ENCODE data around the gene PDIA2. TPM values are rescaled to one million over a fixed set of nuclear protein-coding genes. Genes with fewer than 3 reads are reported as not detected.
"Not testable (repeated sequence)": the region's sequence is repeated elsewhere in the genome, so short reads cannot be mapped to it uniquely, and the experiment has no call there.

PDIA2 gene
- total RNA-seq, 1 donor from 2014 or later: 0.92 TPM

DNA sequence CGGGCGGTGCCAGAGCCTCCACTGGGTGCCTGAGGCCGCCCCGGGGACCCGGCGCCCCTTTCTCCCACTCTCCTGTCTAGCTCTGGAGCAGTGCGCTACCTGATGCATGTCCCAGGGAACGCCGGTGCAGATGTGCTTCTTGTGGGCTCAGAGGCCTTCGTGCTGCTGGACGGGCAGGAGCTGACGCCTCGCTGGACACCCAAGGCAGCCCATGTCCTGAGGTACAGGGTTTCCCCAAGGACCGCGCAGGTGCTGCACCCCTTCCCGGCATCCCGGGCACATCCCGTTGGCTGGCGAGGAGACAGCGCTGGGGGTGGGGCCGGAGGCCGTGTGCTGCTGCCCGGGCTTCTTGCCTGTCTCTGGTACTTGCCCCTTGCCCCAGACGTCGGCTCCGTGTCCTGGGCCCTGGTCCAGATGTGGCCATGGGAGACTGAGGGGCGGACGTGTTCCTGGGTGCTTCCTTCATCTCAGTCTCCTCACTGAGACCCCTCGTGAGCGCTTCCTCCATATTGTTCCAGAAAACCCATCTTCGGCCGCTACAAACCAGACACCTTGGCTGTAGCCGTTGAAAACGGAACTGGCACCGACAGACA is 19.7 kb upstream of the PDIA2 start:
- no peak for DNase-seq (ENCODE audit: low read depth, low spot score)

DNA sequence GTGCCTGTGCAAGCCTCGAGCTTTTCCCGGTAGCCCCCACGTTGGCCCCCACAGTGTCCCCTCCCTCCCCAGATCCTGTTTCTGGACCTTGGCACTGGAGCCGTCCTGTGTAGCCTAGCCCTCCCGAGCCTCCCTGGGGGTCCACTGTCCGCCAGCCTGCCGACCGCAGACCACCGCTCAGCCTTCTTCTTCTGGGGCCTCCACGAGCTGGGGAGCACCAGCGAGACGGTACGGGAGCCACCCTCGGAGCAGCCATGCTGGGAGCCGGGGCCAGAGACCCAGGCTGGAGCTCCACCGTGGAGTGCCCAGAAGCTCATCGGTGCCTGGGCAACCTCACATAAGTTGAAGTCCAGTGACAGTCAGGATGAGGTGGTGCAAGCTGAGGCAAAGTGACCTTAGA is 19.0 kb upstream of the PDIA2 start:
- no peak for DNase-seq (ENCODE audit: low read depth, low spot score)

DNA sequence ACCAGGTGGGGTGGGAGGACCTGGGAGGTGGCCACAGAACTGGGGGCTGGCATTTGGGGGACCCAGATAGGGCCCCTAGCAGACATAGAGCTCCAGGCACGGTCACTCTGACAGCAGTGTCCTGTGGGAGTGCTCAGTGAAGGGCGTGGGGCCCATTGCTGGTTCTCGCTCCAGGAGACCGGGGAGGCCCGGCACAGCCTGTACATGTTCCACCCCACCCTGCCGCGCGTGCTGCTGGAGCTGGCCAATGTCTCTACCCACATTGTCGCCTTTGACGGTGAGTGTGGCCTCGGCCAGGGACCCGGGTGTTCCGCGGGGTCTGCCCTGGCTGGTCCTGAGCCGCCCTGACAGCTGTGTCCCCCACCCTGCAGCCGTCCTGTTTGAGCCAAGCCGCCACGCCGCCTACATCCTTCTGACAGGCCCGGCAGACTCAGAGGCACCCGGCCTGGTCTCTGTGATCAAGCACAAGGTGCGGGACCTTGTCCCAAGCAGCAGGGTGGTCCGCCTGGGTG is 18.5 kb upstream of the PDIA2 start:
- no peak for DNase-seq (ENCODE audit: low read depth, low spot score)

DNA sequence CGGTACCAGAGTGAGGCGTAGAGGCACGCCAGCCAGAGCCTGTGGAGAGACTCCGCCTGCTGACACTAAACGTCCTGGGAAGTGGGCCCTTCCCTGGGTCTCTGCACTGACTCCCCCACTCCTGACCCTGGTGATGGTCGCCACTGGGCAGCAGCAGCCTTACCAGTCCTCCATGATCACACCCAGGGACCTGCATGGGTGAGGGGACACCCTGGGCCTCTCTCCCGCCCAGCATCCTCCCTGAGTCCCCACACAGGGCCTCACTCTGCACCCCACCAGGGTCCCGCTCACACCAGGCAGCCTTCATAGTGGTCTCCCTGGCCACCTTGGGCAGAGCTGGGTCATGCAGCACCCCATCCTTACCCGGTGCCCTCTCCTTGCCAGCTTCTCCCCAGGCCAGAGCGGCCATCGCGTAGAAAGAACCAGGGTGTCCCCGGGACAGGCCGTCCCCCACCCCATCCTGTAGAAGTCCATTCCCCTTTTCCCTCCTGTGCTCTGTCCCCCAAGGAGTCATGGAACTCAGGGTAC is 17.9 kb upstream of the PDIA2 start:
- DNase-seq (ENCODE audit: low read depth, low spot score): no peak

DNA sequence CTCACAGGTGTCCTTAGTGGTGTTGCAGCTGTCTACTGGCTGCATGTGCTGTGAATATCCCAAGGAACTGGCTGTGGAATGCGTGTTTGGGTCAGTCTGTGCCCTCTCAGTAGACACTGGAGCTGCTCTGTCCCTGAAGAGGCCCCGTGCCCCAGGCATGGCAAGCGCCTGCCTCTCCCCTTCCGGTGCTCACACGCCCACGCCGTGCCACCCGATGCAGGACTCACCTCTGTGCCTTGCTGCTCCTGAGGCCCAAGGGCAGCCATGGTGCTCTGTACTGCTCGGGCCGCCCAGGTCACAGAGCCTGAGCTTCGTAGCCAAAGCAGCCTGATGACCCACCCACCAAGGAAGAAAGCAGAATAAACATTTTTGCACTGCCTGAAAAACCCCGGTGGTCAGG is 17.3 kb upstream of the PDIA2 start:
- no peak for DNase-seq (ENCODE audit: low read depth, low spot score)

DNA sequence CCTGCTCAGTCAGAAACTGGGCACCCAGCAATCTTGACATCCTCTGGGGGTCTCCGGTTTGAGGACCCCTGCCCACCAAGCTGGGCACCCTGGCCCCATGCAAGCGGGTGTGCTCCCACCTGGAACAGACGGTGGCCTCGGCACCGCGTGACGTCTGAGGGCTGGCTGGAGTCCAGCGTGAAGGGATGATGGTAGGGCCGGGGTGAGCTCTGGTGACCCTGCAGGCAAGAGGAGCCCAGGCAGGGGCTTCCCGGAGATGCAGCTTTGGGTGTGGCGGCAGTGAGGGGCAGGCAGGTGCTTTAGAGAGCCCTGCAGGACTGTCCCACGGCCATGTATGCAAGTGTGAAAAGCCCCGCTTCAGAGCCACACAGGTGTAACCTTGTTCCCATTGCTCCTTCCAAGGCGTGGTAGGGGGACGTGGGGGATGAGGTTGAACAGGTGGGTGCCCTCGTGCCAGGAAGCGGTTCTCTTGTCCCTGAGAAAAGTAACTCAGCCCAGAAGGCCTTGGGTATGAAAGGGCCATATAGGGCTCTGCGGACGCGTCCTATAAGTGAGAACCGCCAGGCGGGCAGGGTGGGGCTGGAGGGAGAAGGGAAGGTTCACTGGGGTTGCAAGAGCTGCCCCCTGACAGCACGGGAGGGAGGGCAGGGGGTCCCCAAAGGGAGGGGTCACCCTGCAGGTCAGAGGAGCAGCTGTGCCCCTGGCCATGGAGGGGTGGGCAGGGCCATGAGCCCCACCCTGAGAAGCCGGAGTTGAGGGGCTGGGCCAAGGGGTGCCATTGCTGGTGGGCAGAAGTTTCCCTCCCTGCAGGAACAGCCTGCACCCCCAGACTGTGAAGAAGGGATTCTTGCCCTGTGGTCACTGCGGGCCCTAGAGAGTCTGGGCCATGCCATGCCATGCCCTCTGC is 16.5 kb upstream of the PDIA2 start:
- DNase-seq (ENCODE audit: low read depth, low spot score): no peak

DNA sequence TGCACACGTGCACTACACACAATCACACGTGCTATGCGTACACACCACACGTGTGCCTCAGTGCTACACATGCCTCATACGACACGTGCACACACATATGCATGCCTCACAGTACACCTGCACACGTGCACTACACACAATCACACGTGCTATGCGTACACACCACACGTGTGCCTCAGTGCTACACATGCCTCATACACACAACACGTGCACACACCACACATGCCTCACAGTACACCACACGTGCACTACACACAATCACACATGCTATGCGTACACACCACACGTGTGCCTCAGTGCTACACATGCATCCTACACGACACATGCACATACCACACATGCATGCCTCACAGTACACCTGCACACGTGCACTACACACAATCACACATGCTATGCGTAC is 15.4 kb upstream of the PDIA2 start:
- DNase-seq (ENCODE audit: low read depth, low spot score): not testable (repeated sequence)

DNA sequence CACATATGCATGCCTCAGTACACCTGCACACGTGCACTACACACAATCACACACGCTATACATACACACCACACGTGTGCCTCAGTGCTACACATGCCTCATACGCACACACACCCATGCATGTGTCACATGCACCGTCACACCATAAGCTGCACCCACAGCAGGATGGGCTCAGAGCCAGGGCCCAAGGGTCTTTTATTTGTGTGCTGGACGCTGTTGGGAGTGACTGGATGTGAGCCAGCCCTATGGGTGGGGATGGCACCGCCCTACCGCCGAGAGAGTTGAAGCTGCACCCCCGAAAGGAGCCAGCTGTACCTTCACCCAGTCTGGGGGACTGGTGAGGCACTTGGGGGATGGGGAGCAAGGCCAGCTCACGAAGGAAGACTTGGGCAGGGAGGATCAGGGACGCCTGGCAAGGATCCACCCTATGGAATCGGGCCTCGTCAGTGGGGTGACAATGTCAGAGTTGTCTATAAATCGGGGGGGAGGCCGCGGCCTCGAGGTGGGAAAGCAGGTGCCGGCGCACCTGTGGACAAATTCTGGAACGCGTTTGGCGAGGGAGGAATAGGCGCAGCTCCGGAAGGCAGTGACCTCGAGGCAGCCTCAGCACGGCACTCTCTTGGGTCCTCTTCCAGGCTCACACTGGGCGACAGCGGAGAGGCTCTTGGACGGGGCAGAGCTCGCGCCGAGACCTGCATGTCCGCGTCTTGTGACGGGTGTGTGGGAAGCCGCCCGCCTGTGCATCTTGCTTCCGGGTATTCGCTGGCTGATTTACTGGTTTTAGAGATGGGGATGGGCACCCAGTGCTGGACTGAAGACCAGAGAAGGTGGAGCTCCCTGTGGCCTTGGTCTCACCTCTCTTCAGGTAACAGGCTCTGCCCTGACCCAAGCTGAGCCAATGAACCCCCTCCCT is 14.6 kb upstream of the PDIA2 start:
- no peak for DNase-seq (ENCODE audit: low read depth, low spot score)

DNA sequence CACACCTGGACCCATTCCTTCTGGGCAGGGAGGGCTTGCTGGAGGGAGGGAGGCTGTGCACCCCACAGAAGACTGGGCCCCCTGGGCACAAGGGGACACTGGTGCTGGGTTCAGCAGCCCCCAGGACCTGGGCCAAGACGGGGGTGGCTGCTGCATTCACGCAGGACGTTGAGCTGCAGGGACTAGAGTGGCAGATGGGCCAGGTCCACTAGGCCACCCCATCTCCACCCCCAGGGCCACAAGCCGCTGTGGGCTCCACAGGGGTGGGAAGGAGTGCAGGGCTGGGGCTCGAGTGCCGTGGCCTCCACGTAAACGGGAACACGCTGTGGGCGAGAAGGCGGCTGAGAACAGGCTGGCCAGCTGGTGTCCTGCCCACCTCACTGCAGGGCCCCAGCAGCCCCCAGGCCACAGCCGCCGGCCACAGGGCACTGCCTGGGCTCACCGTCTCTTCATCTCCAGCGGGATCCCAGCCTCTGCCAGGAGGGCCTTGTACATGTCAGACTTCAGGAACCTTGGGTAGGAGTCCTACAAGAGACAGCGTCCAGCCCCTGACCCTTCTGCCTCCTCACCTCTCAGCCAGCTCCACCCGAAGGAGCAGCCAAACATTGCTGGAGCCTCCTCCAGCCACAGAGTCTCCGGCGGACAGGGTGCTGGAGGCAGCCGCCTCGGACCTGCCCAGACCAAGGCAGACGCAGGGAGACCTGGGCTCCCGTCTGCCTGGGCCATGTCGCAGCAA is 13.7 kb upstream of the PDIA2 start:
- no peak for DNase-seq (ENCODE audit: low read depth, low spot score)

DNA sequence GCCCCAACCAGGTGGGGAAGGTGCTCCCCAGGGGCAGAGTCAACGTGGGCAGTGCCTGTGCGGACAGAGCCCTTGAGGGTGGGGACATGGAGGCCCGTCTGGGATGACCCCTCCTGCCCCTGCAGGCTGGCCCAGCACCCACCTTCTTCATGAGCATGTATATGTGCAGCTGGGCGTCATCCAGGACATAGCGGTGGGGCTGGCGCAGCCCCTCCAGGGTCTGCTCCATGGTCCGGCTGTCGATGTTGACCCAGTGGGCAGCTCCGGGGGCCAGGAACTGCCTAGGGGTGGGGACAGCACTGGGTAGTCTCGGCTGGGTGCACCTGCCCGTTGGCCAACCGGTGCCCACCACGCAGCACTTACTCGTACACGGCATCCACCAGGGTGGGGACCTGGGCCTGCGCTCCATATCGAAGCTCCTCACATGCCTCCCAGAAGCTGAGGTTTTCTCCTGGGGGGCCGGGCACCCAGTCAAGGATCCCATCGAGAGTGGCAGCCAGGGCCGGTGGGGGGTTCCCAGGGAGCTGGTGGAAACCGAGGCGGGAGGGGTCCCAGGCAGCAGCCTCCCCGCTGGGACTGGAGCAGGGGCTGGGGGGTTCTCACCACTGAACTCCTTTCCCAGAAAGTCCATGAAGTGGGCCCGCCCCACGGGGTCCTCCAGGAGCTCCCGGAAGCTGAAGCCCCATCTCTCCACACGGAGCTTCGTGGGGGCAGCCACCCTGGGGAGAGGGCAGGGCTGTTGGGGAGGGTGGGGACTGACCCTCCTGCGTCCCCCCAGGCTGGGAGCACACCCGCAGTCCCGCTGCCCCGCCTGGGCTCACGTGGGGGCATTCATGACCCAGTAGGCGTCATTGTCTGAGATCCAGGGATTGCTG is 12.3 kb upstream of the PDIA2 start:
- no peak for DNase-seq (ENCODE audit: low read depth, low spot score)

DNA sequence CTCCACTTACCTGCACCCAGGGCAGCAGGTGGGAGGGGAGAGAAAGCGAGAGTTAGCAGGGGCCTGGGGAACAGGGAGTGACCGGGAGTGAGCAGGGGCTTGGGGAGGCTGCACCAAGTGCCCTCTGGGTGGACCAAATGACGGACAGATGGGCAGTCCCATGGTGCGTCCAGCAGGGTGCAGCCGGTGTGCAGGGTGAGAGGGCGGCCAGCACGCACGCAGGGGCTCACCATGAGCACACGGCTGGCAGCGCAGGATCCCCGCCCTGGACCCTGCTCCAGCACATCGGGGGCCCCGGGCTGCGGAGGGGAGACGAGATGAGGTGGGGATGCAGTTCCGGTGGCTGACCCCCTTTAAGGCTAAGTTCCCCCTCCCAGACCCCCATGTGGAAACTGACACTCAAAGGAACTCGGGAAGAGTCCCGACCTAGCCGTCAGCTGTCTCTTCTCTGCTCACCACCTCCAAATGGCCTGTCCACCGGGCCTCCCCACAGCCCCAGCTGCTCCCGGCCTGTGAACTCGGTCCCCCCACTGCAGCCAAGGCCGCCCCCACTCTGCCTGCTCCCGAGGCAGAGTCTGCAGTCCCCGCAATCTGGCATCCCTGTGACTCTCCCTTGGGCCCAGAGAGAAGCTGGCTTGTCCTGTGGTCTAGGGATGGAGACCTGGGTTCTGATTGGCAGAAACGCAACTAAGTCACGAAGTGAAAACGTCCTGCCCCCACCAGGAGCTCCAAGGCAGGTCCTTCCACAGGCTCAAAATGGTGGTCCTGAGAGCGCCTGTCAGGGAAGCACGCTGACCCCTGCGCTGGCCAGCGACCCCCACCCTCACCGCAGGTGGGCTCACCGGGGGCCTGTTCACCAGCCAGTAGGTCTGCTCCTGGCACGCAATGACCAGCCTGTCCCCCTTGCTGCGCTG is 10.1 kb upstream of the PDIA2 start:
- DNase-seq (ENCODE audit: low read depth, low spot score): no peak

DNA sequence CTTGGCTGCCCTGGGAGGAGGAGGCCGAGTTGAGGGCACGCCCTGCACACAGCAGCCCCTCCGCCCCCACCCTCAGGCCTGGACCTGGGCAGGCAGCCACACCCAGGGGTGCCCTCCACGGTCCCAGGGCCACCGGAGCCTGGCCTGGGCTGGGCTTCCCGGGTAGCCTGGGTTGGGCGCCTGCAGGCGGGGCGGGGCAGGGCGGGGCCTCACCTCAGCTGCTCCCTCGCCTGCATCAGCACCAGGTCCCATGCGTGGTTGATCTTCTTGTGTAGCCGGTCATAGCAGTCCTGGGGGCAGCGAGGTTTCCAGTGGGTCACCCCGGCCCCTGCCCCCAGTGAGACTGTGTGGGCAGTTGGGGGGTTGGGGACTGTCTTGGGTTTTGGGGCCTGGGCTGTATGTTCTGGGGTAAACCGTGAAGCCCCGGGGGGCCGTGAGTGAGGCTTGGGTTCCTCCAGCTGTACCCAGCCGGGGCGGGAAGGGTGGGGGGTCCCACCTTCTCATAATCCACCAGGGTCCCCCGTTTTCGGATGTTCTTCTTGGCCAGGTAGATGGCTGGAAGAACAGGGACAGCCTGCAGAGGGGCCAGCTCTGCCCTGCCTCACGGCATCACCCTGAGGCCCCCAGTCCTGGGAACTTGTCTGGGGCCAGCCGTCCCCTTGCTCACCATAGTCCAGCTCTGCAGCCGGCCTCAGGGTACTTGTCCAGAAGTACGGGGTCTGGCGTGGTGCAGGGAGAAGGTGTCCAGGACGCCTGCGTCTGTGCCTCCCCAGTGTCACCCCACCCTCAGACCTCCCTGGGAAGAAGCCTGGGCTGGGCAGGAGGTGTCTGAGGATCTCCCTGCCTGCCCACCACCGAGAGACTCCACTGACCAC is 9.2 kb upstream of the PDIA2 start:
- no peak for DNase-seq (ENCODE audit: low read depth, low spot score)

DNA sequence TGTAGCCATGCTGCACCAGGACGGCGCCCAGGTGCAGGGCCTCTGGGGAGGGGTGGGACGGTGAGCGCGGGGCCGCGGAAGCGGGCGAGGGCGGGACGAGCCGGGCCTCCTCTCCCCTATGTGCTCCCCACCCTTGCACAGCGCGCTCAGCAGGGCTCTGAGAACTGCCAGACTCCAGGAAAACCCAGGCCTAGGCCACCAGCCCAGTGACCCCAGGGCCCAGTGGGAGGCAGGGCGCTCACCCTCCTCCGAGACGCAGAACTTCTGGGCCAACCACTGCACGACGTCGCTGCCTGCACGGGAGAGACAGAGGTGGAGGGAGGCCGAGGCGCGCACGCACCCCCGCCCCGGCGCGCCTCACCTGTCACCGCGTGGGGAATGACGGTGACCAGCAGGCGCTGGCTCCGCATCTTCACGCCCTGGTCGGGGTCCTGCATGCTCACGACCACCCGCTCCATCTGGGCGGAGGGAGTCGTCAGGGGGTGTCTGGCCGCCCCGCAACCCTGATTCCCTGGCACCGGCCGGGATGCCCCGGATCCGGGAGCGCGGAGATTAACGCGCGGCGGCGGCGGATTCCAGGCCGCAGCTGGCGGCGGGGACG is 7.8 kb upstream of the PDIA2 start:
- no peak for DNase-seq (ENCODE audit: low read depth, low spot score)

DNA sequence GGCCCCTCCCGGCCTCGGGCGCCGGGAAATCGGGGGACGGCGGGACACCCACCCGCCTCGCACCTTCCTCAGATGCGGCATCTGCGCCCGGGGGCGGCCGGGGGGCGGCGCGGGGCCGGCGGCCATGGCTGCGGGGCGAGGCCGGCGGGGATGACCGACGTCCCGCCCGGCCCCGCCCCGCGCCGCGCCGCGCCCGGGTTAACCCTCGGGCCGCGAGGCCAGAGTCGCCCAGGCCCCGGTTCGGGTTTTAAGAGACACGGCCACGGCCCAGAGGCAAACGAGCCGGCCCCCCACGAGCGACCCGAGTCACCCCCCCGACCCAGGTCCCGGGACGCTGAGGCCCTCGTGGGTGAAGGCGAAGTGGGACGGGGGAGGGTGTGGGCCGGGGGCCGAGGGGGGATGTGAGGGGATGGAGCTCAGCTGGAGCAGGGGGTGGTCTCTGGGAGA is 7.2 kb upstream of the PDIA2 start, which contains the start of gene RGS11:
RGS11 (minus strand) TSS at position 159 of the 447 bp plus-strand sequence; CDS start at position 126, 33 bp downstream.
- no peak for DNase-seq (ENCODE audit: low read depth, low spot score)

DNA sequence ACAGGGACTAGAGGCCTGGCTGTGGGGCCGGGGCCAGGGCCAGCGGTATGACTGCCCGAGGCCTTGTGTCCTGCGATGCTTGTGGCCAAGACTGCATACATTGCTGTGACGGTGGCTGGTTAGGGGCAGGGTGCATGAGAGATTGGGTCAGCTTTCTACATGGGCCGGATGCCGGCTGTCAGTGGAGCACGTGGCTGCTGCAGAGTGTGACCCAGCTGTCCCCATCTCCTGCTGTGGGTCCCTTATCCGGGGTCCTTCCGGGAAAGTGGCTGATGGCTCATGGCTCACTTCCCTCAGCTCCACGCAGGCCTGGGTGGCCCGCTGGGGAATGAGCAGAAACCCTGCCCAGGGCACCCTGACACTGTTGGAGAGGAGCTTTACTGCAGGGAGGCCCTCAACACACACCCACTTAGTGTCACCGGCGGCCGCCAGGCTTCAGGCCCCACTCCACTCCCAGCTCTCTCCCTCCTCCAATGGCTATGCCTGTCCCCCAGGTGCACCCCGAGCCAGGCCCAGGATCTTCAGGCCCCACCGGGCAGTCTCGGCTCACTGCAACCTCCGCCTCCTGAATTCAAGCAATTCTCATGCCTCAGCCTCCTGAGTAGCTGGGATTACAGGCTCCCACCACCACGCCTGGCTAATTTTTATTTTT is 6.4 kb upstream of the PDIA2 start:
- no peak for DNase-seq (ENCODE audit: low read depth, low spot score)

DNA sequence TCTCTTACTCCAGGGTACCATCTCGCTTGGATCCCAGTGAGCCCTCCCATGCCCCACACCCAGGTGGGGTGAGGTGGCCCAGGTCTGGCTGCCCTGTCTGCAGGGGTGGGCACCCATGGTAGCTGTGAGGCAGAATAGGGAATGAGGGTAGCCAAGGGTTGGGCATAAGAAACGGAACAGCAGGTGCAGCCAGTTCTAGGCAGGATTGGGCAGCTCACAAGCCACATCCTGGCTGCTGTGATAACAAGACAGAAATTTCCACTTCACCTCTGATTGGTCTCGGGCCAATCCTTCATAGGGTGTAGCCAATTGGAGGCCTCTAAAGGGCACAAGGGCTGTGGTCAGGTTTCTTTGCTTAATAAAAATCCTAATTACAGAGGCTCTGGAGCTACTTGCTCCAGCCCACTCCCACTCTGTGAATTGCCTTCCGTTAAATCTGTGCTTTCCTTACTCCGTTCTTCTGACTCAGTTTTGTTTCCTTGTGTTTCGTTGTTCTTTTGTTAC is 4.0 kb upstream of the PDIA2 start:
- DNase-seq (ENCODE audit: low read depth, low spot score): no peak

Data from pulmonary artery endothelial cell (primary cell).